ENCODE results near the gene HIF1A.
"Not testable (repeated sequence)": the region's sequence is repeated elsewhere in the genome, so short reads cannot be mapped to it uniquely, and the experiment has no call there.

The HIF1A gene

DNA sequence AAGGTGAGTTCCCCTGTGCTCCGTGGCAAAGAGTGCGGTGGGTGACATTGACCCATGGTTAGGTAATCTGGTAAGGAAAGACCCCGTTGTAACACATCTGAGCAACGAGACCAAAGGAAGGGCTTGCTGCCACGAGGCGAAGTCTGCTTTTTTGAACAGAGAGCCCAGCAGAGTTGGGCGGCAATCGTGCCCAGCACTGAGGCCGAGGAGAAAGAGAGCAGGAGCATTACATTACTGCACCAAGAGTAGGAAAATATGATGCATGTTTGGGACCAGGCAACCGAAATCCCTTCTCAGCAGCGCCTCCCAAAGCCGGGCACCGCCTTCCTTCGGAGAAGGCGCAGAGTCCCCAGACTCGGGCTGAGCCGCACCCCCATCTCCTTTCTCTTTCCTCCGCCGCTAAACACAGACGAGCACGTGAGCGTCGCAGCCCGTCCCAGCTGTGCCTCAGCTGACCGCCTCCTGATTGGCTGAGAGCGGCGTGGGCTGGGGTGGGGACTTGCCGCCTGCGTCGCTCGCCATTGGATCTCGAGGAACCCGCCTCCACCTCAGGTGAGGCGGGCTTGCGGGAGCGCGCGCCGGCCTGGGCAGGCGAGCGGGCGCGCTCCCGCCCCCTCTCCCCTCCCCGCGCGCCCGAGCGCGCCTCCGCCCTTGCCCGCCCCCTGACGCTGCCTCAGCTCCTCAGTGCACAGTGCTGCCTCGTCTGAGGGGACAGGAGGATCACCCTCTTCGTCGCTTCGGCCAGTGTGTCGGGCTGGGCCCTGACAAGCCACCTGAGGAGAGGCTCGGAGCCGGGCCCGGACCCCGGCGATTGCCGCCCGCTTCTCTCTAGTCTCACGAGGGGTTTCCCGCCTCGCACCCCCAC lies at the start of gene HIF1A:
HIF1A (plus strand) TSS at position 684 of the 865 bp plus-strand sequence. CDS start 292 bp downstream, outside the sequence.
- peak; percentile 93 for DNase-seq

- no peak for DNase-seq
Measured at GRCh38 chr14:61646366-61647116, 48.8 kb upstream of the HIF1A start.

- no peak for DNase-seq
Measured at GRCh38 chr14:61647704-61648103, 47.6 kb upstream of the HIF1A start.

GRCh38 chr14:61648377-61648776 lies 46.9 kb upstream of the HIF1A start:
- no peak for DNase-seq

DNA sequence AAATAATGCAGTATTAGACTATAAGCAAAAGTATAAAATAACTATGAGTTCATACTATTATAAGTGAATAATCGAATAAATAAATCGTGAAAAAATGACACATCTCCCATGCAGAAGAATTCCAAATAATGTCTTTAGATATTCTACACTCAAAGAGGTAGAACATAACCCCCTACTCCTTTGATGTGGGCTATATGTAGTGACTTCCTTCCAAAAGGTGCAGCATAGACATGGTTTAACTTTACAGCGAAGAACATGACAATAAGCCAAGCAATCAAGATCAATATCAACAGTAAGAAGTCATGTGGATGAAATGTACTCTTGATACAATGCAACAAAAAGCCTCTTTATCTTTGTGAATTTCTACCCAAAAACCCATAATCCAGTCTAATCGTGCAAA lies 46.0 kb upstream of the HIF1A start:
- DNase-seq, result no peak

- DNase-seq, result no peak
Measured at GRCh38 chr14:61651355-61651754, 44.0 kb upstream of the HIF1A start.

DNA sequence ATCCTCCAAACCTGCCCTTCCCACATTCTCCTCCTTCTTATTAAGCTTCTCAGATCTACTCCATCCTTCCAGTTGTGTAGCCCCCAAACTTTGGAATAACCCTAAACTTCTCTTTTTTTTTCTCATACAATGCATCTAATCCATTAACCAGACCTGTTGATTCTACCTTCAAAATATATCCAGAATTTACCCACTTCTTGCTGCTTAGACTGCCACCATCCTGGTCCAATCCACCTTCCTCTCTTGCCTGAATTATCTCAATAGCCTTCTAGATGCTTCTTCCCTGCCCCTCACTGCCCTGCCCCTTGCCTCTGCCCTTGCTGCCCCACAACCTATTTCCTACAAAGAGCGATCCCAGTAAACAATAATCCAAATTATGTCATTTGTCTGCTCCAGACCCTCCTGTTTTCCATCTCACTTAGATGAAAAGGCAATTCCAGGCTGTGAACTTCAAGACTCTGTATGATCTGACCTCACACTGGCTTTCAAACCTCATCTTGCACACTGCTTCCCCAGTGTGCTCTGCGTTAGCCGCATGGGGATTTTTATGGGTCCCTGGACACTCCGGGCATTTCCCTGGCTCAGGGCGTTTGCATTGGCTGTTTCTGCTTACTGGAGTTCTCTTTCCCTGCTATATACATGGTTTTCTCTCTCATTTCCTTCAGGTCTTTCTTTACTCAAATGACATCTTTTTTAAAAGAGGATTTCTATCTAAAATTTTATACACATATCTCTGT lies 42.6 kb upstream of the HIF1A start:
- DNase-seq, result no peak

GRCh38 chr14:61653507-61653906 lies 41.8 kb upstream of the HIF1A start:
- DNase-seq, result no peak

- no peak for DNase-seq
Measured at GRCh38 chr14:61654026-61654425, 41.3 kb upstream of the HIF1A start.

- no peak for DNase-seq
Measured at GRCh38 chr14:61655777-61656176, 39.5 kb upstream of the HIF1A start.

- no peak for DNase-seq
Measured at GRCh38 chr14:61656341-61656740, 39.0 kb upstream of the HIF1A start.

- not testable (repeated sequence) for DNase-seq
Measured at GRCh38 chr14:61658111-61658510, 37.2 kb upstream of the HIF1A start.

DNA sequence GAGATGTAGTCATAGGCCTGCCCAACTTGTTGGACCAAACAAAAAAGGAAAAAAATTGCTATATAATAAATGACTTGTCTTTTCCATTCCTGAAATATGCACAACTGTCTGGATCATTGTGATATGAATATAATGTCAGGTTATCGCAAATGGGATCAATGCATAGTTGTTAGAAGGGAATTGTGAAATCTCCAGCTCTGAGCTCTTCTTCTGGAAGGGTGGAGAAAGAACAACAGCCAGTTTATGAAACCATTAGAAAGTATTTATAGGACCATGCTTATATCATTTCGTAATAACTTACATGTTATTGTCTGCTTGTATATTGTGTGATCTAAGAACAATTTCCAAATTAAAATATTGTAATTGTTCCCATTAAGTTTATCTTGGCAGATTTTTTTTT lies 35.7 kb upstream of the HIF1A start:
- DNase-seq, result no peak

DNA sequence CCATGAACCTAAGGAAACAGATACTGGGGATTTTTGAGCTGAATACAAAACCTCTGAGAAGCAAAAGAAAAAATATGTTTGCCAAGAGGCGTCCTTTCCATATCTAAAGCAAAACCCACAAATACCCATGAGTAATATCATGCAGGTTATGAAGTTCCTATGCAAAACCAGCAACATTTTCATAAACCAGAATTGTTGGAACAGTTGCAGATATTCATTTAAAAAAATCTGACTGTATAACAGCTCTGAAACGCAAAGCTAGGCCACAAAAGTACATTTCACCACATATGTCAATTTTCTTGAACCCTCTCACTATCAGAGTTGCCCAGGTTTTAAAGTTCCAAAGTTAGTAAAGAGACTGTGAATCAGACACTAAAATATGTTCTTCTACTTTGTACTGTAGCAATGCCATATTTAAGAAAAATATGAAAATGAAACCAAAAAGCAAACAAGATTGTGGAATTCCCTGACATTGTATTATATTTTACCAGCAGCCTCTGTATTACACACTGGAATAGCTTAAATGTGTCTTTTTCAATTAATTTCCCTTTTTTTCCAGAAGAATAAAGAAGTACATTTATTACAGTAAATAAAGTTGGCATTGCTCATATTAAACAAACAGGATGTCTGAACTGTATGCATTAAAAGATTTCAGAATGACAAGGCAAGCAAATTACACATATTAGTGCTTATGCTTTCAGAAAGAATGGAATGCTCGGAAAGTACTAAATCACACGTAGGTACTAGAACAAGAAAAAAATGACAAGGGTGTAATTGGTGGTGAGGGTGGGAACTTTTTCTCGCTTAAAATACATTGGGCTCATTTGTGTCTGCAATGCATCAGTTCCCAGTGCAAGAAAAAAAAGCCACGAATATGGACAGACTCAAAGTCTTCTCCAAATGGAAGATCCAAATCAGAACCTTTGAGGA lies 33.6 kb upstream of the HIF1A start:
- DNase-seq, result no peak

GRCh38 chr14:61662437-61663311 lies 32.6 kb upstream of the HIF1A start:
- peak; percentile 81 for DNase-seq

- DNase-seq, result peak; percentile 49
Measured at GRCh38 chr14:61663312-61663979, 31.9 kb upstream of the HIF1A start.

GRCh38 chr14:61668282-61668681 lies 27.0 kb upstream of the HIF1A start:
- no peak for DNase-seq

DNA sequence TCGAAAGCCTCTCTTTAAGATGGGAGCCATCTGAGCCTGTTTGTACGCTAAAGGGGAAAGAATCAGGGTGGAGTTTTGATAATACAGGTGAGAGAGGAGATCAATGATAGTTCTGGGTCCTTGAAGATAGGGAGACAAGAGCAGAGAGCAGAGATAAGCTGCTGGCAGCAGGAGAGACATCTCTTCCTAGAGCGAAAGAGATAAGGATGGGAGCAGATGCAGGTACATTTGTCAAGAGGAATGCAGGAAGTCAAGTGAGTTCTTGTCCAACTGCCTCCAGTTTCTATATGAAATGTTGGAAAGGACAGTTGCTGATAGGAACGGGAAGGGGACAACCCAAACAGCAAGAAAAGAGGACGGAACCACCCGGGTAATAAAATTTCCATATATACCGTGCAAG lies 24.7 kb upstream of the HIF1A start:
- no peak for DNase-seq

DNA sequence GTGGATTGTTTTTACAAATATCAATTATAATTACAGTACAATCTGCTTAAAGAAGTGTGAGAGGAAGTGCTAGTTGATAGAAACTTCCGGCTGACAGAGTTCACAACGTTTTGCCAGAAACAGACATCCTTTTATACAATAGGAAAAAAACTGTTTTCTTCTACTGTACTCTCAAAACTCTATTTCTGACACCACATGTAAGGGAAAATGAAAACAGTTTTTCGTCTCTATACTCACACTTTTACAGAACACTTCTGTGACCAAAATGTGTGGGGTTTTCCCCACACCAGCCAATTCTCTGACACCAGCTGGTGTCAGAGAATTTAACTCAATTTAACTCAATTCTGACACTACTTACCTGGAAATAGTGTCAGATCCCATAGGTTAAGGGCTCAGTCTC lies 24.2 kb upstream of the HIF1A start:
- peak; percentile 59 for DNase-seq

- no peak for DNase-seq
Measured at GRCh38 chr14:61672796-61673195, 22.5 kb upstream of the HIF1A start.

- no peak for DNase-seq
Measured at GRCh38 chr14:61673305-61673704, 22.0 kb upstream of the HIF1A start.

Measured in KG1 (cell line).